NT2/D1 (cell line): ENCODE results near the gene RYR3.

Experiments used
- SUZ12 ChIP-seq: IDR thresholded peaks from 2 replicates; pipeline ENCODE4 v1.6.1; 2011; ENCODE audit not compliant: insufficient read length, insufficient read depth; ENCODE audit errors: extremely low read depth
- YY1 ChIP-seq: IDR thresholded peaks from 2 replicates; pipeline ENCODE4 v1.6.1; 2011; ENCODE audit not compliant: insufficient read length, insufficient read depth
- ZNF274 ChIP-seq: IDR thresholded peaks from 2 replicates; pipeline ENCODE4 v1.6.1; 2011; ENCODE audit warnings: mild to moderate bottlenecking, low read depth, low read length

GRCh38 chr15:33746203-33746602, 435.4 kb downstream of the RYR3 start:
- TF ChIP-seq SUZ12 (no peak), YY1 (no peak), ZNF274 (no peak)
